ENCODE measurements around the gene DSP.

DNA sequence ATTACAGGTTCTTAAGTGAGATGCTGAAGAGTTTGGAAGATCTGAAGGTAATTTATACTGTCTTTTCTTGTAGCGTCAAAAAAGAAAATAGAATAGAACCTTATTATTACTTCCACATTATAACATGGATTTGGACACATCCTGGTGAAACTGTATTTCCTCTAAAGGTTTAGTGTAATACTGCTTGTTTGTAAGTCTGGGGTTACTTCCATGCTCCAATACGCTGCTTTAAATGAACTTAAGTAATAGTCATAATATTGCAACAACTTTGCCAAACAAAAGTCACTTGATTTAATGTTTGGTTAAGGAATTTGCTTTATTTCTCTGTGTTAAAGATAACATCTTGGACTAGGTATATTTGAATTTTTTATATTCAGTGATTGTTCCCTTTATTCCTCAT is 37.0 kb downstream of the DSP start:
- TF ChIP-seq, protein P1, sequence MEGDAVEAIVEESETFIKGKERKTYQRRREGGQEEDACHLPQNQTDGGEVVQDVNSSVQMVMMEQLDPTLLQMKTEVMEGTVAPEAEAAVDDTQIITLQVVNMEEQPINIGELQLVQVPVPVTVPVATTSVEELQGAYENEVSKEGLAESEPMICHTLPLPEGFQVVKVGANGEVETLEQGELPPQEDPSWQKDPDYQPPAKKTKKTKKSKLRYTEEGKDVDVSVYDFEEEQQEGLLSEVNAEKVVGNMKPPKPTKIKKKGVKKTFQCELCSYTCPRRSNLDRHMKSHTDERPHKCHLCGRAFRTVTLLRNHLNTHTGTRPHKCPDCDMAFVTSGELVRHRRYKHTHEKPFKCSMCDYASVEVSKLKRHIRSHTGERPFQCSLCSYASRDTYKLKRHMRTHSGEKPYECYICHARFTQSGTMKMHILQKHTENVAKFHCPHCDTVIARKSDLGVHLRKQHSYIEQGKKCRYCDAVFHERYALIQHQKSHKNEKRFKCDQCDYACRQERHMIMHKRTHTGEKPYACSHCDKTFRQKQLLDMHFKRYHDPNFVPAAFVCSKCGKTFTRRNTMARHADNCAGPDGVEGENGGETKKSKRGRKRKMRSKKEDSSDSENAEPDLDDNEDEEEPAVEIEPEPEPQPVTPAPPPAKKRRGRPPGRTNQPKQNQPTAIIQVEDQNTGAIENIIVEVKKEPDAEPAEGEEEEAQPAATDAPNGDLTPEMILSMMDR (IDR thresholded peaks at IDR 0.05; ENCODE audit: low read length): no peak
- no peak for TF ChIP-seq EZH2 (IDR thresholded peaks at IDR 0.05; ENCODE audit: borderline replicate concordance, low read length)
